Measurements from ENCODE around the gene PCBP1.

- no peak for TF ChIP-seq CTCF (IDR thresholded peaks at IDR 0.05; ENCODE audit: insufficient read depth, low read length)
- no peak for TF ChIP-seq POLR2AphosphoS5 (IDR thresholded peaks at IDR 0.05; ENCODE audit: low read depth)
- TF ChIP-seq SPI1 (IDR thresholded peaks at IDR 0.05; ENCODE audit: borderline replicate concordance, low read depth): no peak
- TF ChIP-seq, protein P1, sequence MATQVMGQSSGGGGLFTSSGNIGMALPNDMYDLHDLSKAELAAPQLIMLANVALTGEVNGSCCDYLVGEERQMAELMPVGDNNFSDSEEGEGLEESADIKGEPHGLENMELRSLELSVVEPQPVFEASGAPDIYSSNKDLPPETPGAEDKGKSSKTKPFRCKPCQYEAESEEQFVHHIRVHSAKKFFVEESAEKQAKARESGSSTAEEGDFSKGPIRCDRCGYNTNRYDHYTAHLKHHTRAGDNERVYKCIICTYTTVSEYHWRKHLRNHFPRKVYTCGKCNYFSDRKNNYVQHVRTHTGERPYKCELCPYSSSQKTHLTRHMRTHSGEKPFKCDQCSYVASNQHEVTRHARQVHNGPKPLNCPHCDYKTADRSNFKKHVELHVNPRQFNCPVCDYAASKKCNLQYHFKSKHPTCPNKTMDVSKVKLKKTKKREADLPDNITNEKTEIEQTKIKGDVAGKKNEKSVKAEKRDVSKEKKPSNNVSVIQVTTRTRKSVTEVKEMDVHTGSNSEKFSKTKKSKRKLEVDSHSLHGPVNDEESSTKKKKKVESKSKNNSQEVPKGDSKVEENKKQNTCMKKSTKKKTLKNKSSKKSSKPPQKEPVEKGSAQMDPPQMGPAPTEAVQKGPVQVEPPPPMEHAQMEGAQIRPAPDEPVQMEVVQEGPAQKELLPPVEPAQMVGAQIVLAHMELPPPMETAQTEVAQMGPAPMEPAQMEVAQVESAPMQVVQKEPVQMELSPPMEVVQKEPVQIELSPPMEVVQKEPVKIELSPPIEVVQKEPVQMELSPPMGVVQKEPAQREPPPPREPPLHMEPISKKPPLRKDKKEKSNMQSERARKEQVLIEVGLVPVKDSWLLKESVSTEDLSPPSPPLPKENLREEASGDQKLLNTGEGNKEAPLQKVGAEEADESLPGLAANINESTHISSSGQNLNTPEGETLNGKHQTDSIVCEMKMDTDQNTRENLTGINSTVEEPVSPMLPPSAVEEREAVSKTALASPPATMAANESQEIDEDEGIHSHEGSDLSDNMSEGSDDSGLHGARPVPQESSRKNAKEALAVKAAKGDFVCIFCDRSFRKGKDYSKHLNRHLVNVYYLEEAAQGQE (IDR thresholded peaks at IDR 0.05; ENCODE audit: insufficient replicate concordance, low read depth): no peak
These were observed 3.5 kb downstream of the PCBP1 start for GRCh38 chr2:70090706-70091334.
